Measurements from ENCODE around the gene KISS1R.
"Not testable (repeated sequence)": the region's sequence is repeated elsewhere in the genome, so short reads cannot be mapped to it uniquely, and the experiment has no call there.

KISS1R gene

DNA sequence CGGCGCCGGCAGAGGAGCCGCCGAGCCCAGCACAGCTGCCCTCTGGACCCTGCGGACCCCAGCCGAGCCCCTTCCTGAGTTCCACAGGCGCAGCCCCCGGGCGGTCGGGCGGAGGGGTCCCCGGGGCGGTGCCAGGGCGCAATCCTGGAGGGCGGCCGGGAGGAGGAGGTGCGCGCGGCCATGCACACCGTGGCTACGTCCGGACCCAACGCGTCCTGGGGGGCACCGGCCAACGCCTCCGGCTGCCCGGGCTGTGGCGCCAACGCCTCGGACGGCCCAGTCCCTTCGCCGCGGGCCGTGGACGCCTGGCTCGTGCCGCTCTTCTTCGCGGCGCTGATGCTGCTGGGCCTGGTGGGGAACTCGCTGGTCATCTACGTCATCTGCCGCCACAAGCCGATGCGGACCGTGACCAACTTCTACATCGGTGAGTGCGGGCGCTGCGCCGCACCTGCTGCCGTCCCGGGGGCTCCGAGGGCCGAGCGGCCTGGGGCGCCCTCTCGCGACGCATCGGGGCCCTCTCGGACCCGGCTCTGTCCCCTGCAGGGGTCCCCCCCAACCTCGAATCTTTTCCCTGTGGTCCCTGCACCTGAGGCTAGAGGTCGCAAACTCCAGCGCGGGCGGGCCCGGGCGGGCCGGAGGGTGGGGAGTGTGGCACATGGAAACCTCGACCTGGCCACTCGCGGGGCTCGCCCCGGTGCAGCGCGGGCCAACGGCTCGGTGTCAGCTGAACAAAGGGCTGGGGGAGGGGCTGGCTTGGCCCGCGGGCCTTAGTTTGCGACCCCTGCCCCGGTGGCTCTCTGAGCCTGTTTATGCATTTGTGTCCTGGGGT, at the start of gene KISS1R:
KISS1R (plus strand) TSS at position 11 of the 829 bp plus-strand sequence; CDS start at position 181, 170 bp downstream.
- no peak for DNase-seq (ENCODE audit: low read depth)

DNA sequence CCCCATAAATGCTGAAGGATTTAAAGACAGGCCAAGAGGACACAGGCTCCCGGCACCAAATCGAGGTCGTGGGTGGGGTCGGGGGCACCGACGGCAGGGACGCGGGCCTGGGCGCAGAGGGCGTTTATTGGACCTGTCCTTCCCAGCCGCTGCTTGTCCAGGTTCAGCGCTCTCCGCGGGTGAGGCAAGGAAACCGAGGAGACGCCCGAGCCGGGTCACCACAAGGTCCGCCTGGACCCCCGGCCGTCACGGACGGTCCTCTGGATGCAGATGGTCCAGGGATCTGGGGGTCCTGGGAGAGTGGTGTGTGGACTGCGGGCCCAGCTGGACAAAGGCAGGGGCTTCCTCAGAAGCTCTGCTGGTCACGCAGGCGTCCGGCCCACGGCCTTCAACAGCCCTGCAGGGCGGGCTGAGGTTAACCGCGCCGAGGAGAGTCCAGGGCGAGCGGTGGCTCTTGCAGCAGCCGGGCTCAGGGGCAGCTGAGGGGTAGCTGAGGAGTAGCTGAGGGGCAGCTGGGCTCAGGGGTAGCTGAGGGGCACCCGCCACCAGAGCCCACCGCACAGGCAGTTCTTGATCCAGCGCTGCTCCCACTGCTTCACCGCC, 49.2 kb upstream of the KISS1R start:
- DNase-seq (ENCODE audit: low read depth), result no peak

GRCh38 chr19:868458-869244, 48.5 kb upstream of the KISS1R start:
- no peak for DNase-seq (ENCODE audit: low read depth)

- DNase-seq (ENCODE audit: low read depth), result no peak
Measured at GRCh38 chr19:869245-870177, 47.6 kb upstream of the KISS1R start.

DNA sequence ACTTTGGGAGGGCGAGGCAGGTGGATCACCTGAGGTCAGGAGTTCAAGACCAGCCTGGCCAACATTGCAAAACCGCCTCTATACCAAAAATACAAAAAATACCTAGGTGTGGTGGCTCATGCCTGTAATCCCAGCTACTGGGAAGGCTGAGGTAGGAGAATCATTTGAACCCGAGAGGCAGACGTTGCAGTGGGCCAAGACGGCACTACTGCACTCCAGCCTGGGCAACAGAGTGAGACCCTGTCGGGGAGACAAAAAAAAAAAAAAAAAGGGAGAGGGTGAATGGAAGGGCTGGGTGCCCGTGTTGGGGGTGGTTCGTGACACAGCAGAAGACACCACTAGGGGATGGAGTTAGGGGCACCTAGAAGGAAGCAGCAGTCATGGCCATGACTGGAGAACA, 46.8 kb upstream of the KISS1R start:
- no peak for DNase-seq (ENCODE audit: low read depth)

GRCh38 chr19:870963-871401, 46.2 kb upstream of the KISS1R start:
- DNase-seq (ENCODE audit: low read depth), result no peak

DNA sequence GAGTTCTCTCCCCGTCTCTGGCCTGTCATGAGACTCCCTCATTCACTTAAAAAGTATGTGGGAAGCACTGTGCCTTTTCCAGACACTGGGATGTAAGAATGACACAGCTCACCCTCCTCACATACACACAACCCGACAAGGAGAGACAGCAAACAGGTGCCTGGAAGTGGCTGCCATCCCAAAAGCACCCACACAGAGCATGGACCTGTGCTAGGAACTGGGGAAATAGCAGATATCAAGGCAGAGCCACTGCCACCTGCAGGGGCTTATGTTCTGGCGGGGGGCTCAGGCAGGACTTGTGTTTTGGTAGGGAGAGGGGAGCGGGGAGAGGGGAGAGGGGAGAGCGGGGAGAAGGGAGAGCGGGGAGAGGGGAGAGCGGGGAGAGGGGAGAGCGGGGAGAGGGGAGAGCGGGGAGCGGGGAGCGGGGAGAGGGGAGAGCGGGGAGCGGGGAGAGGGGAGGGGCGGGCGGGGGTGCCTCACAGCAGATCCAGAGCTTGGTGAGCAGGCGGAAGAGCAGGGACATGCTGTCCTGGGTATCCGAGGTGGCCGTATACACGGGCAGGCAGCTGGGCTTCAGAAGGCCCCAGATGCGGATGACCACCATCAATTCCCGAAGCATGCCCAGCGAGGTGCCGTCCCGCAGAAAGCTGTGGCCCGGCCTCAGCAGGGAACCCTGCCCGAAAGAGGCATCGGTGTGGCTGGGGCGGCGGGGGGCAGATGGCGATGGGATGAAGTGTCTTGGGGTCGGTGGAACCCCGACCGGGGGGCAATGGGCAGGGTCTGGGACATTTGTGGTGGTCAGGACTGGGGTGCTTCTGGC, 45.5 kb upstream of the KISS1R start:
- no peak for DNase-seq (ENCODE audit: low read depth)

- peak; percentile 90 for DNase-seq (ENCODE audit: low read depth)
Measured at GRCh38 chr19:872266-872951, 44.7 kb upstream of the KISS1R start.

DNA sequence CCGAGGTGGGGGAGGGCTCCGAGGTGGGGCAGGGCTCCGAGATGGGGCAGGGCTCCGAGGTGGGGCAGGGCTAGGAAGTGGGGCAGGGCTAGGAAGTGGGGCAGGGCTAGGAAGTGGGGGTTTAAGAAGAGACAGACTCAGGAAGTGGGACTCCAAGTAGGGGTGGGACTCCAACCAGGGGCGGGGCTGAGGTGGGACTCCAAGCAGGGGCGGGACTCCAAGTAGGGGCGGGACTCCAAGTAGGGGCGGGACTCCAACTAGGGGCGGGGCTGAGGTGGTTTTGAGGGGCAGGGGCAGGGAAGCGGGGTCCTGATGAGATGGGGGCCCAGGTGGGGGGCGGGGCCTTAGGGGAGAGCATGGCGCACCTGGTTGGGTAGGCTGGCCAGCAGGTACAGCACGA, 44.0 kb upstream of the KISS1R start:
- DNase-seq (ENCODE audit: low read depth), result peak; percentile 94

DNA sequence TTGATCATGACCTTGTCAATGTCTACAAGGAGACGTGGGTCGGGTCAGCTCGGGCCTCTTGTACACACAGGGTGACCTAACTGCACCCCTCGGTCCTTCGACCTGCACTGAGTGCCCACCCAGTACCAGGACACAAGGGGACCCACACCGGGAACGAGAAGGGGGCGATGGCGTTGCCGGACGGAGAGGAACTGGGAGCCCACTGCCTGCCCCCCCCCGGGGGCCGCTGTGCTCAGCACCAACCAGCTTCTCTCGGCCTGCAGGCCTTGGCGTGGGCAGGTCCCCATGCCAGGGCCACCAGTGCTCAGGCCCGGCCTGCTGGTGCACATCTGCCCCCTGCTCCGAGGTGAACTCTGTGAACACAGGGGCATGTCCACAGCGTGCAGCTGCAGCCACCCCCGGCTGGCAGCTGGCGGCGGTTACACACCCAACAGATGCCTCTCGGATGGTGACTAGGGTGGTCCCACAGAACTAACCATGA, 43.5 kb upstream of the KISS1R start:
- no peak for DNase-seq (ENCODE audit: low read depth)

DNA sequence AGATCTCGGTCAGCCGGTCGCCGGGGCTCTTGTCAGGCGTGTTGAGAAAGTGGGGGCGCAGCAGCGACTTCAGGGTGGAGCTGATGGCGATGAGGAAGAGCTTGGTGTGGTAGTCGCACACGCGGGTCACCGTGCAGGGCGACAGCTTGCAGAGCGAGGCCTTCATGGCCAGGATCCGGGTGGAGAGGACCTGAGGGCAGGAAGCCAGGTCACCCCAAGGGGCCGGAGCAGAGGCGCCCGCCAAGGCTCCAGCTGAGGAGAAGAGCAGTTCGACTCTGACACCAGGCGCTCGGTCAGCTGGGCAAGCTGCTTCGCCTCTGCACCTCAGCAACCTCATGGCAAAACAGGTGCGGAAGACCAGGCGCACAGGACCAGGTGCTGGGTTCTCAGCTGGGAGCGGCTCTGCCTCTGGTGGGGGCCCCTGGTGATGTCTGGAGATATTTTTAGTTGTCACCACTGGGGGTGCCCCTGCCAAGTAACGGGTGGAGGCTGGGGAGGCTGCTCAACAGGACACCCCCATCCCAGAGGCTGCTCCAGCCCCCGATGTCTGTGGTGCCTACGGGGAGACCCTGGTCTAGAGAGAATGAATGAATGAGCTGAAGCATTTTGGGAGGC, 41.8 kb upstream of the KISS1R start:
- DNase-seq (ENCODE audit: low read depth), result no peak

- DNase-seq (ENCODE audit: low read depth), result no peak
Measured at GRCh38 chr19:876089-876488, 41.0 kb upstream of the KISS1R start.

- no peak for DNase-seq (ENCODE audit: low read depth)
Measured at GRCh38 chr19:876780-877314, 40.3 kb upstream of the KISS1R start.

GRCh38 chr19:877992-878660, 39.0 kb upstream of the KISS1R start:
- DNase-seq (ENCODE audit: low read depth), result not testable (repeated sequence)

- DNase-seq (ENCODE audit: low read depth), result not testable (repeated sequence)
Measured at GRCh38 chr19:878751-879561, 38.2 kb upstream of the KISS1R start.

GRCh38 chr19:879711-880438, 37.3 kb upstream of the KISS1R start:
- DNase-seq (ENCODE audit: low read depth), result no peak
